DOHH2 (cell line): ENCODE measurements around the gene B3GNT2.
A peak's percentile ranks its signal among the peaks of the same experiment; 100 is the strongest.
"Not testable (repeated sequence)": the region's sequence is repeated elsewhere in the genome, so short reads cannot be mapped to it uniquely, and the experiment has no call there.

ENCODE experiments used
- H3F3A ChIP-seq: fragments of 200-600 bp; sonication (generic), shearing (Covaris generic); 2 replicates; pipeline ENCODE4 v1.6.0; 2016; ENCODE audit warnings: antibody characterized with exemption, mild to moderate bottlenecking; ENCODE audit not compliant: control insufficient read depth, insufficient read depth
- H3K27ac ChIP-seq: fragments of 200-600 bp; sonication (generic); 2 replicates; pipeline ENCODE4 v1.5.1; 2014; ENCODE audit warnings: low read depth, mild to moderate bottlenecking, low read length, moderate library complexity
- H3K27me3 ChIP-seq: fragments of 200-600 bp; sonication (generic); 2 replicates; pipeline ENCODE4 v1.6.1; 2014; ENCODE audit warnings: mild to moderate bottlenecking, low read length, mixed read lengths; ENCODE audit not compliant: control insufficient read depth
- H3K36me3 ChIP-seq: fragments of 200-600 bp; sonication (generic); 2 replicates; pipeline ENCODE4 v1.6.1; 2014; ENCODE audit warnings: mild to moderate bottlenecking, low read length, moderate library complexity, mixed read lengths; ENCODE audit not compliant: control insufficient read depth
- H3K4me1 ChIP-seq: fragments of 200-600 bp; sonication (generic); 2 replicates; pipeline ENCODE4 v1.6.1; 2014; ENCODE audit warnings: mild to moderate bottlenecking, low read length, mixed read lengths; ENCODE audit not compliant: control insufficient read depth
- H3K4me2 ChIP-seq: fragments of 200-600 bp; sonication (generic); 2 replicates; pipeline ENCODE4 v1.6.0; 2014; ENCODE audit warnings: mild to moderate bottlenecking, low read length, moderate library complexity
- H3K4me3 ChIP-seq: fragments of 200-600 bp; sonication (generic); 2 replicates; pipeline ENCODE4 v1.5.1; 2014; ENCODE audit warnings: mild to moderate bottlenecking, low read length, mixed read lengths
- H3K79me2 ChIP-seq: fragments of 200-600 bp; sonication (generic); 2 replicates; pipeline ENCODE4 v1.6.1; 2014; ENCODE audit warnings: mild to moderate bottlenecking, low read length, mixed read lengths; ENCODE audit not compliant: control insufficient read depth
- H3K9me2 ChIP-seq: fragments of 200-600 bp; sonication (generic); replicated peaks from 2 replicates; pipeline ENCODE4 v1.6.1; 2014; ENCODE audit warnings: mild to moderate bottlenecking, low read length, mixed read lengths; ENCODE audit not compliant: control insufficient read depth
- H3K9me3 ChIP-seq: fragments of 200-600 bp; sonication (generic); 2 replicates; pipeline ENCODE4 v1.6.1; 2014; ENCODE audit warnings: antibody characterized with exemption, low read length, mixed read lengths; ENCODE audit not compliant: control insufficient read depth, insufficient read depth
- H4K20me1 ChIP-seq: fragments of 200-600 bp; sonication (generic); 2 replicates; pipeline ENCODE4 v1.6.0; 2014; ENCODE audit warnings: low read depth, mild to moderate bottlenecking, antibody characterized with exemption, low read length, moderate library complexity; ENCODE audit not compliant: control insufficient read depth, insufficient read depth
- CTCF ChIP-seq: fragments of 200-600 bp; sonication (generic); IDR thresholded peaks from one replicate; pipeline ENCODE4 v1.5.1; 2014; ENCODE audit warnings: antibody characterized with exemption, mild to moderate bottlenecking, low read depth, low read length; ENCODE audit not compliant: poor library complexity, severe bottlenecking
- EZH2phosphoT487 ChIP-seq: fragments of 200-600 bp; sonication (generic); IDR thresholded peaks from 2 replicates; pipeline ENCODE4 v1.6.1; 2017; ENCODE audit warnings: borderline replicate concordance, mild to moderate bottlenecking, antibody characterized with exemption, low read length, moderate library complexity, mixed read lengths

Gene B3GNT2

GRCh38 chr2:62197925-62198633 lies 2.2 kb downstream of the B3GNT2 start:
- Histone ChIP-seq H3K27ac (0 out of 2 replicates have a peak overlapping the region, but pooled peaks have one; percentile 77), H3K4me3 (peak overlapping the region; percentile 97), H3K27me3 (no peaks in the 10 kb centered on the region; the same call in 1 of the 2 replicates), H4K20me1 (peaks cover 35% of the 10 kb centered on the region), H3F3A (no peaks in the 10 kb centered on the region), H3K4me1 (peaks cover 60% of the 10 kb centered on the region), H3K79me2 (peaks cover 71% of the 10 kb centered on the region), H3K9me2 (no peaks in the 10 kb centered on the region), H3K36me3 (peaks cover 14% of the 10 kb centered on the region), H3K4me2 (peak overlapping the region; percentile 73), H3K9me3 (no peaks in the 10 kb centered on the region)
- no peak for TF ChIP-seq EZH2phosphoT487
- TF ChIP-seq CTCF: no peak

GRCh38 chr2:62198854-62199253 lies 2.9 kb downstream of the B3GNT2 start:
- peak overlapping the region; percentile 73 for H3K4me2 ChIP-seq
- peaks cover 14% of the 10 kb centered on the region for H3K36me3 ChIP-seq

GRCh38 chr2:62199392-62200125 lies 3.6 kb downstream of the B3GNT2 start:
- no peaks in the 10 kb centered on the region for H3K9me3 ChIP-seq
- H3K36me3 ChIP-seq: peaks cover 14% of the 10 kb centered on the region
- no peak overlapping the region for H3K27ac ChIP-seq
- no peaks in the 10 kb centered on the region for H3K9me2 ChIP-seq
- no peaks in the 10 kb centered on the region for H3K27me3 ChIP-seq
- peaks cover 56% of the 10 kb centered on the region for H3K4me1 ChIP-seq
- H4K20me1 ChIP-seq: peaks cover 45% of the 10 kb centered on the region
- no peak for TF ChIP-seq EZH2phosphoT487
- TF ChIP-seq CTCF: no peak
- H3K4me2 ChIP-seq: peak overlapping the region; percentile 73
- H3F3A ChIP-seq: no peaks in the 10 kb centered on the region
- peak overlapping the region; percentile 97 for H3K4me3 ChIP-seq
- H3K79me2 ChIP-seq: peaks cover 85% of the 10 kb centered on the region

More at GRCh38 chr2:62198854-62199253, 2.9 kb downstream of the B3GNT2 start:
- peaks cover 60% of the 10 kb centered on the region for H3K4me1 ChIP-seq
- H3K27ac ChIP-seq, H3K9me3 ChIP-seq, H3K27me3 ChIP-seq, H3F3A ChIP-seq, H3K9me2 ChIP-seq: not testable (repeated sequence)
- peaks cover 78% of the 10 kb centered on the region for H3K79me2 ChIP-seq
- peaks cover 43% of the 10 kb centered on the region for H4K20me1 ChIP-seq
- H3K4me3 ChIP-seq: peak overlapping the region; percentile 97
